Inferior parietal cortex (tissue), 1 donor: ENCODE measurements around the gene RETREG1.
"Not testable (repeated sequence)": the region's sequence is repeated elsewhere in the genome, so short reads cannot be mapped to it uniquely, and the experiment has no call there.

ENCODE experiments used
- DNase-seq: peaks from one replicate; pipeline ENCODE4 v3.0.0-alpha.2; 2016; ENCODE audit errors: extremely low spot score

Gene RETREG1

GRCh38 chr5:16616536-16617273 is at the start of gene RETREG1:
TSS of gene RETREG1 (minus strand) at chr5:16616997. CDS start at chr5:16616971, 26 bp downstream.
- no peak for DNase-seq

GRCh38 chr5:16666130-16666882 is 49.5 kb upstream of the RETREG1 start:
- no peak for DNase-seq

- DNase-seq, result no peak
Observed at GRCh38 chr5:16665601-16666000, 48.8 kb upstream of the RETREG1 start.

- DNase-seq, result no peak
Observed at GRCh38 chr5:16664368-16664767, 47.6 kb upstream of the RETREG1 start.

GRCh38 chr5:16663840-16664239 is 47.0 kb upstream of the RETREG1 start:
- DNase-seq, result no peak

- no peak for DNase-seq
Observed at GRCh38 chr5:16661713-16662112, 44.9 kb upstream of the RETREG1 start.

GRCh38 chr5:16660982-16661381 is 44.2 kb upstream of the RETREG1 start:
- no peak for DNase-seq

GRCh38 chr5:16659536-16659935 is 42.7 kb upstream of the RETREG1 start:
- DNase-seq, result no peak

- no peak for DNase-seq
Observed at GRCh38 chr5:16656561-16657191, 39.9 kb upstream of the RETREG1 start.

GRCh38 chr5:16654647-16655334 is 38.0 kb upstream of the RETREG1 start:
- DNase-seq, result no peak

GRCh38 chr5:16648739-16649138 is 31.9 kb upstream of the RETREG1 start:
- DNase-seq, result not testable (repeated sequence)

GRCh38 chr5:16644301-16644889 is 27.6 kb upstream of the RETREG1 start:
- DNase-seq, result no peak

GRCh38 chr5:16642867-16643266 is 26.1 kb upstream of the RETREG1 start:
- no peak for DNase-seq

GRCh38 chr5:16639206-16639605 is 22.4 kb upstream of the RETREG1 start:
- DNase-seq, result no peak

- DNase-seq, result no peak
Observed at GRCh38 chr5:16628376-16628775, 11.6 kb upstream of the RETREG1 start.

- DNase-seq, result no peak
Observed at GRCh38 chr5:16626696-16627264, 10.0 kb upstream of the RETREG1 start.

GRCh38 chr5:16625096-16625495 is 8.3 kb upstream of the RETREG1 start:
- no peak for DNase-seq

GRCh38 chr5:16619136-16619535 is 2.3 kb upstream of the RETREG1 start:
- DNase-seq, result no peak

GRCh38 chr5:16618138-16618897 is 1.5 kb upstream of the RETREG1 start:
- no peak for DNase-seq

- no peak for DNase-seq
Observed at GRCh38 chr5:16617274-16617968, 624 bp upstream of the RETREG1 start.
